H1 (cell line): ENCODE measurements around the gene PRPF4. TPM values are rescaled to one million over a fixed set of nuclear protein-coding genes. Genes with fewer than 3 reads are reported as not detected.

Source experiments
- KDM5A ChIP-seq: fragments of 200-600 bp; IDR thresholded peaks from 2 replicates; pipeline ENCODE4 v1.7.1; 2012; ENCODE audit warnings: mild to moderate bottlenecking, low read length, inconsistent platforms, mixed read lengths
- RNF2 ChIP-seq: fragments of 200-900, 300-1000 bp; sonication (generic); IDR thresholded peaks from 2 replicates; pipeline ENCODE4 v1.7.1; 2016; ENCODE audit warnings: borderline replicate concordance, low read depth, mild to moderate bottlenecking, antibody characterized with exemption, low read length; ENCODE audit not compliant: poor library complexity, severe bottlenecking; ENCODE audit errors: missing control alignments
- polyA plus RNA-seq, 7 experiments: library from polyadenylated mRNA; depleted of rRNA in 3 of 7; stranded (reverse) in 5 of 7; unstranded in 2 of 7; fragments of >200 nt in 5 of 7; fragments of 200-250 nt in 2 of 7; gene quantifications; 1 replicate in 5 of 7; 2 replicates in 1 of 7; 4 replicates in 1 of 7; pipeline versions ENCODE4 v1.2.1 to v1.2.3, GENCODE V29; 2011 to 2013; ENCODE audit warnings: missing spikeins in 2 of 7, mixed read lengths in 2 of 7
- total RNA-seq: library from RNA; stranded (reverse); fragmentation: NEBNext Ultra II Directional; extraction: Animal tissue kit (Norgen Biotek cat#: 25700); gene quantifications from 2 replicates; pipeline ENCODE4 v1.2.1, GENCODE V29; 2021

PRPF4 gene
- total and polyA plus RNA-seq, 2 of the 8 experiments (the other 6 are each of a cell fraction or from before 2014, with no cell fraction given), result 15.2 to 33.4 TPM

- TF ChIP-seq KDM5A (no peak), RNF2 (no peak)
Measured at GRCh38 chr9:113298924-113299770, 23.7 kb downstream of the PRPF4 start (continued).
